Cardiac fibroblast (primary cell): ENCODE results near the gene SUN1.

Experiments
- DNase-seq, 2 donors: peaks; one replicate each; pipeline versions ENCODE4 v3.0.0 to v3.0.0-alpha.2; 2010; ENCODE audit warnings: low read depth in 2 of 2
- H3K4me3 ChIP-seq, 2 donors: replicated peaks in 1 of 2; 1 replicate in 1 of 2; 2 replicates in 1 of 2; pipeline ENCODE4 v1.5.1; 2011; ENCODE audit warnings: low read depth in 2 of 2, low read length in 2 of 2, mild to moderate bottlenecking in 2 of 2, moderate library complexity in 1 of 2
- TF ChIP-seq, protein P1 (sequence below): IDR thresholded peaks from one replicate; pipeline ENCODE4 v1.5.1; 2011; ENCODE audit warnings: low read depth, mild to moderate bottlenecking, low read length, inconsistent platforms

SUN1 gene

DNA sequence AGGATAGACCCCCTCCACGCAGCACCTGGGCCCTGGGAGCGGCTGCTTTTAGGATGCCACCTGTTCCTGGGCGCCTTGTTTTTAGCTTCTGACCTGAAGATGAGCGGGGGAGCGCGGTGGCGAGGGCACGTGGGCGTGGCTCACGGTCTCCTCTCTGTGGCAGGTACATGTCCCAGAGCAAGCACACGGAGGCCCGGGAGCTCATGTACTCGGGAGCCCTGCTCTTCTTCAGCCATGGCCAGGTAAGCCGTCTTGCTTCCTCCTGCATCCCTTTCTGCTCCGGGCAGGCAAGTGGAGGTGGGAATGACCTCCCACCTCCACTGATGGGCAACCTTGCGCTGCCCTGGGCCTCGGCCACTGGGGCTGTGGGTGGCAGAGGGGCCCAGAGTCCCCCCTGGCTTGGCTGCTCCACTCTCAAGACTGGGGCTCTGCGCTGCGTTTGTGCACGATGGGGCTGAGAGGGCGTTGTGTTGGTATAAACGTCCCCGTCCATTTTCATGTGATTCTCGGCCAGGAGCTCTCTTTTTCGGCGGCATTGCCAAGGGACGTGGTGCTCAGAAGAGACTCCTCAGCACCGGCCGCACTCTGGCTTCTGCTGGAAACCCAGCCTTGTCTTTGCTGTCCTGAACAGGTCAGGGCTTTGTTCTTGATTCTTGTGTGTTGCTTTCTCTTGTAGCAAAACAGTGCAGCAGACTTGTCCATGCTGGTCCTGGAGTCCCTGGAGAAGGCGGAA is 53.8 kb downstream of the SUN1 start:
- no peak overlapping the region for H3K4me3 ChIP-seq
- DNase-seq = no peak
- TF ChIP-seq, protein P1, sequence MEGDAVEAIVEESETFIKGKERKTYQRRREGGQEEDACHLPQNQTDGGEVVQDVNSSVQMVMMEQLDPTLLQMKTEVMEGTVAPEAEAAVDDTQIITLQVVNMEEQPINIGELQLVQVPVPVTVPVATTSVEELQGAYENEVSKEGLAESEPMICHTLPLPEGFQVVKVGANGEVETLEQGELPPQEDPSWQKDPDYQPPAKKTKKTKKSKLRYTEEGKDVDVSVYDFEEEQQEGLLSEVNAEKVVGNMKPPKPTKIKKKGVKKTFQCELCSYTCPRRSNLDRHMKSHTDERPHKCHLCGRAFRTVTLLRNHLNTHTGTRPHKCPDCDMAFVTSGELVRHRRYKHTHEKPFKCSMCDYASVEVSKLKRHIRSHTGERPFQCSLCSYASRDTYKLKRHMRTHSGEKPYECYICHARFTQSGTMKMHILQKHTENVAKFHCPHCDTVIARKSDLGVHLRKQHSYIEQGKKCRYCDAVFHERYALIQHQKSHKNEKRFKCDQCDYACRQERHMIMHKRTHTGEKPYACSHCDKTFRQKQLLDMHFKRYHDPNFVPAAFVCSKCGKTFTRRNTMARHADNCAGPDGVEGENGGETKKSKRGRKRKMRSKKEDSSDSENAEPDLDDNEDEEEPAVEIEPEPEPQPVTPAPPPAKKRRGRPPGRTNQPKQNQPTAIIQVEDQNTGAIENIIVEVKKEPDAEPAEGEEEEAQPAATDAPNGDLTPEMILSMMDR = no peak

DNA sequence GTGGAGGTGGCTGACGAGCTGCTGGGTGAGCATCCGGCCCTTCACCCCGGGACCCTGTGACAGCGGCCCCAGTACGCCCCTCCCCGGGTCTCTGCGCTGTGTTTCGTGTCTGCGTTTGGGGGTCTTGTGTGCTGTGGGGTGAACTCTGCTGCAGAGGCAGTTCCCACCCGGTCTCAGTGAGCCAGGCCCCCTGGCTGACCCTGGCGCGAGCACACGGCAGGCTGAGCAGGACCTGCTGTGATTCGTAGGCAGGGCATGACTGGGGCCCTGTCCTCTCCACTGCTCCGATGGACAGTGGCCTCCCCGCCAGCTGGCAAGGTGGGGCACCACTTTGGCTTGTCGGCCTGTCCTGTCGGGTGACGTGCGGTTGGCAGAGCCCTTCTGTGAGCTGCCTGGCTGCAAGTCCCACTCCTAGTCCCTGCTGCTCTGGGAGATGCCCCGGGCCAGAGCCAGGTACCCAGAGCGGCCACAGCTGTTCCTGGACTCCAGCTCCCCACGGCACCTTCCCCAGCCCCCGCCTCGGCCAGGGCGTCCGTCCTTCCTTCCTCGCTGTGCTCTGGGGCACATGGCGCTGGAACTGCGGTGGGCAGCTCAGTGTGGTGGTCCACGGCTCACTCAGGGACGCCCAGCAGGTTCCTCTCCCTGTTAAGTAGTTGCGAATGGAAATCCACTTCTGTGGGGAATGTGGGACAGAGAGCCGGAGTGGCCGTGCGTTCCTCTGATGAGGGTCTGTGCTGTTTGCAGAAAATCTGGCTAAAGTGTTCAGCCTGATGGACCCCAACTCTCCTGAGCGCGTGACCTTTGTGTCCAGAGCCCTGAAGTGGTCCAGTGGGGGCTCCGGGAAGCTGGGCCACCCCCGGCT is 54.6 kb downstream of the SUN1 start:
- H3K4me3 ChIP-seq = no peak overlapping the region
- TF ChIP-seq, protein P1 = no peak
- DNase-seq = no peak

DNA sequence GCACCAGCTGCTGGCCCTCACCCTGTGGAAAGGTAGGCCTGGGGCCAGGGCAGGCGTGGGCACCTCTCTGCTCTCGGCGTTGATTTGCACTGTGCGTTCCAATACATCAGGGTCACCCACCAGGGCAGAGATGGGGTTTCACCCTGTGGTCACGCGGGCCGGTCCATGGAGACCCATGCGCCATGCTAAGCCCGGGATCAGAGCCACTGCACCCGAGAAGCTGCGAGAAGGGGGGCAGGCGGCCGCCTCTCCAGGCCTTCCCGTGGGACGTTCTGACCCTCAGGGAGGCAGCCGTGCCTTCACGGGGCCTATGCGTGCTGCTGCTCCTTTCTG is 55.2 kb downstream of the SUN1 start:
- H3K4me3 ChIP-seq = no peak overlapping the region
- DNase-seq = no peak
- TF ChIP-seq, protein P1 = no peak

DNA sequence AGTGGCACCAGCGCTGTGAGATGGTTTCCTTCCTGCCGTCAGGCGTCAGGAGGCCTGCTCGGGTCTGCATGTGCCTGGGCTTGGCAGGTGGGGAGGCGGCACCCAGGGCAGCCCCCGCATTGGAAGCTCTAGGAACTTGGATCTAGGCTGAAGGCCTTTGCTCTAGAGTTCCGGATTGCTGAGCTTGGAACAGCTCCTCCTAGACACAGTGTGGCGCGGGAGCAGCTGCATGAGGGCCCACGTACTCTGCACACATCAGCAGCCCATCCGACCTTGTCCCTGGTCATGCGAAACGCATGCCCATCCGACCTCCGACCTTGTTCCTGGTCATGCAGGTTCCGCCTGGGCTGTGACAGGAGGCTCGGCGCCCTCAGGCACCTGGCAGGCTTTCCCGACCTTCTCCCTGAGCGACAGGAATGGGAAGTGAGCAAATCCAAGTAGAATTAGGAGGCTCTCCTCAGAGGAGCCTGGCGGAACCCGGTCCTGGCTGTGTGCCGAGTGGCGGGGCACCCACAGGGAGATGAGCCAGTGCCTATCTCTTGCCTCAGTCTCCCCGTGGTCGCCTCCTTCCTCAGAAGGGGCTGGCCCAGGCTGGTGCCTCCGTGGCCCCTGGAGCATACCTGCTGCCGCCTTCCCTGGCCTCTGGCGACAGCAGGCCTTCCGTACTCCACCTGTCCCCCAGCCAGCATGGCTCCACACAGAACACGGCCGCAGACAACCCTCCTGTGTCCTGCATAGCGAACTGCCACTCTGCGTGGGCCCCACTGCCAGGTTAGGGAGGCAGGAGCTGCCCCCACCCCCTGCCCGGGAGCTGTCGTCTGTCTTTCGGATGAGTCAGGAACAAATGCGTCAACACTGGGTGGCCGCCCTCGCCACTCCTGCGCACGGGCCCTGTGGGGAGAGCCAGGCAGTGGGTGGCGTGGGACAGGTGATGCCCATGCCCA is 56.1 kb downstream of the SUN1 start:
- TF ChIP-seq, protein P1 = no peak
- H3K4me3 ChIP-seq = no peak overlapping the region
- no peak for DNase-seq

DNA sequence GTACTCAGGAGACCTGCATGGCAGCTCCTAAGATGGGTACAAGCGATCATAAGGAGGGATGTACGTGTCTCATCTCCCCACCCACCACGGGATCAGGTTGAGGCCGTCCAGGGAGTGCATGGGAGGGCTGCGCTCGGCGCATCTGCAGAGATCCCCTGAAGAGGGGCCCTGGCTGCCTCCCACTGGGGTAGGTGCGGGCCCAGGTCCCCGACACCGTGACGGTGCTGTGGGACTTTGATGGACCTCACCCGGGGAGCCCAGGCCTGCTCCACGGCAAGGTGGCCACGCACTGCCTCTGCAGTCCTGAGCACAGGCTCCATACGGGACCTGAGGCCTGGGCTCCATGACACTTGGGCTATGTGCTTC is 56.7 kb downstream of the SUN1 start:
- H3K4me3 ChIP-seq = no peak overlapping the region
- no peak for DNase-seq
- TF ChIP-seq, protein P1 = no peak

DNA sequence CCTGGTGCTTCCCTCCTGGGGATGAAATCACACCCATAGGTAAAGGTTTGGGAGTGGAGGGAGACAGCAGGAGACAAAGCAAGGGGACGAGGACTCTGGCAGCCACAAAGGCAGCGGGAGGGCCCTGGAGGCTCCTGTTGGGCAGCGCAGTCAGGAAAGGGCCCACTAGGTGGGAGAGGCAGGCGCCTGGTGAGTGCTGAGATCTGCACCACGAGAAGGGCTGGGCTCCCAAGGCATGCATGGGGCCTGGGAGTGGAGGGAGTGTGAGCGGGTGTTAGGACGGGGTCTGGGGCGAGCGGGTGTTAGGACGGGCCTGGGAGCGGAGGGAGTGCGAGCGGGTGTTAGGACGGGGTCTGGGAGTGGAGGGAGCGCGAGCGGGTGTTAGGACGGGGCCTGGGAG is 57.1 kb downstream of the SUN1 start:
- DNase-seq = no peak
- H3K4me3 ChIP-seq = no peak overlapping the region
- TF ChIP-seq, protein P1 = no peak
